Neutrophil (primary cell): ENCODE data around the gene SPIRE1.

ENCODE experiments used
- H3K27ac ChIP-seq: fragments of 200-600 bp; sonication (generic); 2 replicates; pipeline ENCODE4 v1.5.1; 2016; ENCODE audit warnings: mild to moderate bottlenecking, moderate library complexity
- H3K27me3 ChIP-seq: fragments of 200-600 bp; sonication (generic); 2 replicates; pipeline ENCODE4 v1.6.0; 2016; ENCODE audit warnings: mild to moderate bottlenecking
- H3K36me3 ChIP-seq: fragments of 200-600 bp; sonication (generic); 2 replicates; pipeline ENCODE4 v1.5.1; 2017
- H3K4me1 ChIP-seq, 2 experiments: fragments of 200-600 bp in 1 of 2; sonication (generic) in 1 of 2; 1 replicate in 1 of 2; 2 replicates in 1 of 2; pipeline versions ENCODE4 v1.5.1 to v1.6.1; 2013 to 2016; ENCODE audit warnings: low read depth in 1 of 2, low read length in 1 of 2, mild to moderate bottlenecking in 1 of 2, moderate library complexity in 1 of 2; ENCODE audit not compliant: control insufficient read depth in 1 of 2, insufficient read depth in 1 of 2
- H3K4me3 ChIP-seq, 2 experiments: fragments of 200-600 bp in 1 of 2; sonication (generic) in 1 of 2; 1 replicate in 1 of 2; 2 replicates in 1 of 2; pipeline ENCODE4 v1.5.1; 2013 to 2016; ENCODE audit warnings: low read depth in 1 of 2, low read length in 1 of 2, mild to moderate bottlenecking in 1 of 2, moderate library complexity in 1 of 2
- H3K9me3 ChIP-seq: fragments of 200-600 bp; sonication (generic); 2 replicates; pipeline ENCODE4 v1.5.1; 2016
- CTCF ChIP-seq: fragments of 200-600 bp; sonication (generic); IDR thresholded peaks from 2 replicates; pipeline ENCODE4 v1.5.1; 2016; ENCODE audit warnings: antibody characterized with exemption

The SPIRE1 gene

GRCh38 chr18:12699747-12700146 is 41.8 kb upstream of the SPIRE1 start:
- H3K4me3 ChIP-seq: no peak overlapping the region
- H3K4me1 ChIP-seq: peaks cover 22 to 25% of the 10 kb centered on the region in 2 experiments
- TF ChIP-seq CTCF: no peak
- no peaks in the 10 kb centered on the region for H3K27me3 ChIP-seq
- no peak overlapping the region for H3K27ac ChIP-seq
- H3K36me3 ChIP-seq: no peaks in the 10 kb centered on the region
- H3K9me3 ChIP-seq: no peaks in the 10 kb centered on the region

- no peaks in the 10 kb centered on the region for H3K27me3 ChIP-seq
- no peaks in the 10 kb centered on the region for H3K4me1 ChIP-seq
- H3K27ac ChIP-seq: no peak overlapping the region
- no peaks in the 10 kb centered on the region for H3K36me3 ChIP-seq
- no peak for TF ChIP-seq CTCF
- H3K9me3 ChIP-seq: no peaks in the 10 kb centered on the region
- no peak overlapping the region for H3K4me3 ChIP-seq
Observed at GRCh38 chr18:12694032-12694431, 36.1 kb upstream of the SPIRE1 start.

- no peaks in the 10 kb centered on the region for H3K36me3 ChIP-seq
Observed at GRCh38 chr18:12692206-12692605, 34.3 kb upstream of the SPIRE1 start.

GRCh38 chr18:12689256-12689850 is 31.4 kb upstream of the SPIRE1 start:
- no peaks in the 10 kb centered on the region for H3K9me3 ChIP-seq
- H3K27ac ChIP-seq: no peak overlapping the region

More at GRCh38 chr18:12692206-12692605, 34.3 kb upstream of the SPIRE1 start:
- TF ChIP-seq CTCF: no peak
- Histone ChIP-seq H3K27ac (no peak overlapping the region), H3K4me1 (no peaks in the 10 kb centered on the region), H3K9me3 (no peaks in the 10 kb centered on the region), H3K27me3 (no peaks in the 10 kb centered on the region), H3K4me3 (no peak overlapping the region)

GRCh38 chr18:12686100-12686499 is 28.2 kb upstream of the SPIRE1 start:
- Histone ChIP-seq H3K4me1 (no peaks in the 10 kb centered on the region), H3K36me3 (peaks cover 14% of the 10 kb centered on the region), H3K4me3 (no peak overlapping the region), H3K27me3 (no peaks in the 10 kb centered on the region), H3K9me3 (no peaks in the 10 kb centered on the region), H3K27ac (no peak overlapping the region)
- TF ChIP-seq CTCF: no peak

More at GRCh38 chr18:12689256-12689850, 31.4 kb upstream of the SPIRE1 start:
- TF ChIP-seq CTCF: no peak
- H3K4me1 ChIP-seq: no peaks in the 10 kb centered on the region
- peaks cover 7% of the 10 kb centered on the region for H3K36me3 ChIP-seq
- no peak overlapping the region for H3K4me3 ChIP-seq
- no peaks in the 10 kb centered on the region for H3K27me3 ChIP-seq
